GM18909 (cell line): ENCODE results near the gene NCAN.

Experiments used
- ATAC-seq: cut with Tn5 transposase; IDR thresholded peaks from one replicate; pipeline ENCODE4 v1.9.1; 2021; ENCODE audit warnings: mild to moderate bottlenecking; ENCODE audit not compliant: unreplicated experiment, poor library complexity

The NCAN gene

DNA sequence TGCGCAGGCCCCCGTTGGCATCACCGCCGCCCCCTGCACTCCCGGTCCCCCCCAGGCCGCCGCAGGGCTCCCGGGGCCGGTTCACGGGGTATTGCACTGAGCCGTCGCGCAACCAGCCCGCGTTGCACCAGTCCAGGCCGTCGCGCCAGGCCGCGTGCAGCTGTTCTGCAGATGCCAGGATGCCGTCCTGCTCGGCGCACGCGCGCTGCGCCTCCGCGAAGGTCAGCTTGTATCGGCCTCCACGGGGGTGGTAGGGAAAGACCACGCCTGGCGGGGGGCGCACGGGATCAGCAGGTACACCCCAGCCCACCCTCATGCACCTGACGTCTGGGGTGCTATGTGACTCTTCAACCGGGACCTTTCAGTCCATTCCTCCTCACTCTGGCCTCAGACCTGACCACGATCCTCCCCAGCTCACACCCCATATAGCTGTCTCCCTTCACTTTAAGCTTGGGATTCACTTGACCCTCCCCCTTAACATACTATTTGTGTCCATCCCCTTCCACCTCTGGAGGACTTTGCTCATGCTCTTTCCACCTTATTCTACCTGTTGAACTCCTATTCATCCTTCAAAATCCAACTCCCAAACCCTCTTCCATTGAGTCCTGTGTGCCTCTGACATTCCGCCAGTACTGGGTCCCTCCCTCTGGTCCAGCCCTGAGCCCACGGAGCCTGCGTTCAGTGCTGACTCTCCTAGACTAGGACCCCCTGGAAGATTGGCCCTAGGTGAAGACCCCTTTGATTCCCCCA, 47.0 kb downstream of the NCAN start:
- no peak for ATAC-seq

DNA sequence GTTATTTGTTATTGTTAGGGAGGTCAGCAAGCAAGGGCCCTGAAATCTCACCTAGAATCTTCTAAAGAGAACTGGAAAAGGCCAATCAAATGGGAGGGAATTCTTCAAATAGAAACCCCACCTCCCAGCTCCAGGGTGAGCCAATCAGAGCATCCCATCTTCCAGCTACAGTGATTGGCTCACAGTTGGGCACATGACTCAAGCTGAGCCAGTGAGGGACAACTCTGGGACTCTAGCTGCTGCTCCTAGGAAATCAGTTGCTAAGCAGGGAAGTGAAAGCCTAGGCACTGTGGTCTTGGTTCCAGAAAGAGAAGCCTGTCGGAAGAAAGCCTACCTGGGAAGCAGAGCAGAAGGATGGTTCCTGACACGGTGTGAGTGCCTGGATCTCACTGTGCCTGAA, 48.0 kb downstream of the NCAN start:
- ATAC-seq, result no peak

DNA sequence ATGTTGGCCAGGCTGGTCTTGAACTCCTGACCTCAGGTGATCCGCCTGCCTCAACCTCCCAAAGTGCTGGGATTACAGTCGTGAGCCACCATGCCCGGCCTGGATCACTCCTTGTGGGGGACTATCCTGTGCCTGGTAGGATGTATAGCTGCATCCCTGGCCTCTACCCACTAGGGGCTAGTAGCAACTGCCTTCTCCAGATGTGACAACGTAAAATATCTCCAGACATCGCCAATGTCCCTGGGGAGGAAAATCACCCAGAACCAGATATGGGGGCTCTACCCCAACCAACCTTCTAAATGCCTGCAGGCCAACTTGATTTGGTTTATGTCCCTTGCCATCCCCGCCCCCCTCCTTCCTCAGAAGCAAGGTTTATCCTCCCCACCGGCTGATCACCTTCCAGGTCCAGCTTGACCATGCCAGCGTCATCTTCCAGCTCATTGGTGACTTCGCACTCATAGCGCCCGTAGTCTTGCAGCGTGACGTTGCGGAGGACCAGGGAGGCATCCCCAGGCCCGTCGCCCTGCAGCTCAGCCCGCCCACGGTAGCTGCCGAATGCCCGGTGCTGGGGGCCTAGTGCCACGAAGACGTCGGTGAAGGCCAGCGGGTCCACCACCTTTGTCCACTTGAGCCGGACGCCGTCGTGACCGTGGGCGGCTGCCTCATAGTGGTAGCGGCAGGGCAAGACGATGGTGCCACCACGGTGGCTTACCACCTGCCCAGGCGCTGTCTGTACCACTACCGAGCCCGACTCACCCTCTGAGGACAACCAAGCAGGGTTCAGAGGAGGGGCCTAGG, 48.9 kb downstream of the NCAN start:
- no peak for ATAC-seq

DNA sequence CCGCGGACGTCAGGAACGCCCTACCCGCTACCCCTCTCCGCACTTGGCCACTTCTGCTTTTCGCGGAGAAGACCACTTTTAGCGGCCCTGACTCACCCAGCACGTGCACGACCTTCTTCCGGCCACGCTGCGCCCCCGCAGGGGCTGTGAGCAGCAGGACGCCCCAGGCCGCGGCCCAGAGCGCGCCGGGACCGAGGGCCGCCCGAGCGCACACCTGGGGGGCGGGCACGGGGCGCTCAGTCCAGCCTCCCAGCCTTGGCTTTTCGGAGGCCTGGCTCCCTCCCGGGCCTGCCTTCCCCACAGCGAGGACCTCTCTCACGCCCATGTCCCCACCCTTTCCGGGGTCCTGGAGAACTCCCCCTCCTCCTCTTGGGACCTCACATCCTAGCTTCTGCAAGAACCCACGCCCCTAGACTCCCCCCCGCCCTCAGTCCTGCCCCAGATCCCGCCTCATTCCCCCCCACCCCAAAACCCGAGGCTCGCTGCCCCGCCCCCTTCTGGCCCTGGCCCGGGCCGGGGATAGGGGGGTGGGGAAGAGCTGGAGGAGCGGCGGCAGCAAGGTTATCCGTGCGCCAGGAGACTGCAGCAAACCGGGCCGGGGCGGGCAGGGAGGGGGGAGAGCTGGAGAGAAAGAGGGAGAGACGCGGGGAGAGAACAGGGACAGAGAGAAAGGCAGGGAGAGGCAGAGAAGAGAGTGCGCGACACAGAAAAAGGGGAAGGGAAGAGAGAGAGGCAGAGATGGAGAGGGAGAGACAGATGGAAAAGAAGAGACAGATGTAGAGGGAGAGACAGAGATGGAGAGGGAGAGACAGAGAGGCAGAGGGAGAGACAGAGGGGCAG, 49.8 kb downstream of the NCAN start:
- no peak for ATAC-seq

DNA sequence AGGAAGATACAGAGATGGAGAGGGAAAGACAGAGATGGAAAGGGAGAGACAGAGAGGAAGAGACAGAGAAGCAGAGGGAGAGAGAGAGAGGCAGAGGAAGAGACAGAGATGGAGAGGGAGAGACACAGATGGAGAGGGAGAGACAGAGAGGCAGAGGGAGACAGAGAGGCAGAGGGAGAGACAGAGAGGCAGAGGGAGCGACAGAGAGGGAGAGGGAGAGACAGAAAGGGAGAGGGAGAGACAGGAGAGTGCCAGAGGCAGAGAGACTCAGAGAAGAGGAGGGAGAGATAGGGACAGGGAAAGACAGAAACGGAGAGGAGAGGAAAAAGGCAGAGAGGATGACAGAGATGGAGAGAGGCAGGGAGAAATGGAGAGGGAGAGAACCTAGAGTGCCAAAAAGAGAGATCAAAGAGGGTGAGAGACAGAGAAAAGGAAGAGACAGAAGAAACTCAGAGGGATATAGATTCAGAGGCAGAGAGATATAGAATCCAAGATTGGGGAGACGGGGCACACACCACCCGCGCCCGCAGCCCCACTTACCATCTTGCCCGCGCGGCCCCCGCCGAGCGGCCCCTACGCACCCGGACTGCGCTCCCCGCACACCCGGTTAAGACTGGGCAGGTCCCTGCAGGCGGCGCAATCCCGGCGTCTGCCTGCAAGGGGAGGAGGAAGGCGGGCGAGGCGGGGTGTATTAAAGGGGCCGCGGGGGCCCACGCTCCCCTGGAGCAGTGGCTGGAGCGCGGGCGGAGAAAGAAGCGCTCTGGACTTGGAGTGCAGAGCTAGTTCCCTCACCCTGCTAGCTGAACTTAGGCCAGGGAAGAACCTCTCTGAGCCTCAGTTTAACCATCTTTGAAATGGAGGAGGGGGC, 50.7 kb downstream of the NCAN start:
- no peak for ATAC-seq

DNA sequence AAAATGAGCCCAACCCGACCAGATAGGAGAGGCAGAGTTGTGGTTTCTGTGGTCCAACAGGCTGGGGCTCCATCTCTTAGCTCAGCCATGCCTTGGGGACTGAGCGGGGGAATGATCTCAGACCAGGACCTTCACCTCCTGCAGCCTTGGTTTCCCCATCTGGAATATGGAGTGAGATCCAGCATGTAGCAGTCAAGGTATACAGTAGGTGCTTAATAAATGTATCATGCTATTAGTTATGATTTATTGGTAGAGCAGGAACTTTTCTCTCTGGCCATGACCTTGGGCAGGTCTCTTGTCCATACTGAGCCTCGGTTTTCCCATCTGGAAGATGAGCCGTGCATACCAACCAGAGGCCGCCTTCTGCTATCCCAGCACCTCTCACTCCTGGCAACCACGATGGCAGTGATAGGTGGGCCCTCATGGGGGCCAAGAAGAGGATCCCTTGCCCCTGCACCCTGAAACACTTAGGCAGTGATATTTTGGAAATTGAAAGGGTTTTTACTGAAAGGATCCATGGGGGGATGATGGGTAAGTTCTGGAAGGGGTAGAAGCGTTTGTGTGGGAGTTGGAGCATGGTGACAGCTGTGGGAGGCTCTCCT, 52.2 kb downstream of the NCAN start:
- ATAC-seq, result no peak

DNA sequence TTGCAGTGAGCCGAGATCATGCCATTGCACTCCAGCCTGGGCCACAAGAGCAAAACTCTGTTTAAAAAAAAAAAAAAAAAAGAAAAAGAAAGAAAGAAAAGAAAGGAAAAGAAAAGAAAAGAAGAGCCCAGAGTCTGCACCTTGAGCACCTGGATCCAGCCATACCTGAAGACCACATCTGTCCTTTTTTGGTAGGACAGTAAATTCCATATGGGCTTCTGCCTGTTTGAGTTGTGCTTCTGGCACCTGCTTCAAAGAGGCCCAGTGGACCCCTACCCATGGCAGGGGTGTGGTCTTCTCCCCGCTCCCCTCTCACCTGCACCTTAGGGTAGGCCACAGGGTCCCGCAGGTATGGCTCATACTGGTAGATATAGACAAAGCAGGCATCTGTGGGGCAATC, 55.5 kb downstream of the NCAN start:
- no peak for ATAC-seq

DNA sequence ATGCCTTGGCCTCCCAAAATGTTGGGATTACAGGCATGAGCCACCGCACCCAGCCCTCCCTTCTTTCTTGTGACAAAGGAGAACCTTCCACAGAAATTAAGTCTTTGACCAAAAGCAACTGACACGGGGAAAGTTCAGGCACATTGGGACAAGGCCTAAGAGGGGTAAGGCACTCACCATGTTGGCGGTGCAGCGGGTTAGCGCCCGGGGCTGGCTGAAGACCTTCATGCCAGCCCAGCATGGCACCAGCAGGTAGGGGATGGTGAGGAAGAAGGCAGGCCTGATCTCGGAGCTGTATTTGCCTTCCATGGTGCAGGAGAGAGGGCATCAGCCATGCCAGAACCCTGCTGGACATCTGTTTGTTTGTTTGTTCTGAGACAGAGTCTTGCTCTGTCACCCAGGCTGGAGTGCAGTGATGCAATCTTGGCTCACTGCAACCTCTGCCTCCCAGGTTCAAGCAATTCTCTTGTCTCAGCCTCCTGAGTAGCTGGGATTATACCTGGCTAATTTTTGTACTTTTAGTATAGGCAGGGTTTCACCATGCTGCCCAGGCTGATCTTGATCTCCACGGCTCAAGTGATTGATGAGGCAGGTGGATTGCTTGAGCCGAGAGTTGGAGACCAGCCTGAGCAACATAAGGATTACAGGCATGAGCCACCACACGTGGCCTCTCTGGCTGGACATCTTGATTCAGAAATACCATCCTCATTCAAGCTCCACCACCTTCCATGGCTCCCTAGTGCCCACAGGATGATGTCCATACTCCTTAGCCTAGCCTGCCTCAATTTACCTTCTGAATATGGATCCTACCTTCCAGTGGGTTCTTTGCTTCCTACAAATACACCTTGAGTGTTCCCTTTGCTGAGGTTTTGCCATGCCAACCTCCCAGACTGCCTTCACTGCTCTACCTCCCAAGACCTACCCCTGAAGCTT, 57.0 kb downstream of the NCAN start:
- no peak for ATAC-seq

DNA sequence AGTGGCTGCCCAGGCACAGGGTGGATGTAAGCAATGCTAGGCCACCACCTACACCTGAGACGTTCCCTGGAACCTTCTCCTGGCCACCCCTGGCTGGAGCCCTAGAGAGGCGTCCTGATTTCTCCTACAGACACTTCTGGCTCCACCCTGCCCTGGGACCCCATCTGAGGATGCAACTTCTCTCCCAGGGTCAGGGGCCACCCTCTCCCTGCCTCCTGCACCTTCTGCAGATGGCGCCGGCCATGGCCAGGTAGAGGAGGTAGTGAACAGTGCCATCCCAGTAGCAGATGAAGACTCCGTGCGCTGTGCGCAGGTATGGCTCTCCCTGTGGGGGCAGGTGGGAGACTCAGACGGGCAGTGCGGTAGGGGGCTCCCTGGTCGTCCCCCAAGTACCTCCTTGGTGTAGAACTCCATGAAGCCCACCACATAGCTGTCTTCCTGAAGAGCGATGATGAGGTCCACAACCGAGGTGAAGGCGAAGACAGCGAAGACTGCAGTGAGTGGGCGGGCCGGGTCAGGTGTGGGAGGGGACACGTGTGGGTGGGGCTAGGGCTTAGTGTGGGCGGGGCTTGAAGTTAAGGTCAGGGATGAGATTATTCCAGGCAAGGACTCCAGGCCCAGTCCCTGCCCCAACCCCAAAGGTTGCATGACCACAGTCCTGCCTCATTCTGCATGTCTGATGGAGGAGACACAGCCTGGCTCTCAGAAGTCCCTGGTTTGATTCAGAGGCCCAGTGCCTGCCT, 58.4 kb downstream of the NCAN start:
- no peak for ATAC-seq

DNA sequence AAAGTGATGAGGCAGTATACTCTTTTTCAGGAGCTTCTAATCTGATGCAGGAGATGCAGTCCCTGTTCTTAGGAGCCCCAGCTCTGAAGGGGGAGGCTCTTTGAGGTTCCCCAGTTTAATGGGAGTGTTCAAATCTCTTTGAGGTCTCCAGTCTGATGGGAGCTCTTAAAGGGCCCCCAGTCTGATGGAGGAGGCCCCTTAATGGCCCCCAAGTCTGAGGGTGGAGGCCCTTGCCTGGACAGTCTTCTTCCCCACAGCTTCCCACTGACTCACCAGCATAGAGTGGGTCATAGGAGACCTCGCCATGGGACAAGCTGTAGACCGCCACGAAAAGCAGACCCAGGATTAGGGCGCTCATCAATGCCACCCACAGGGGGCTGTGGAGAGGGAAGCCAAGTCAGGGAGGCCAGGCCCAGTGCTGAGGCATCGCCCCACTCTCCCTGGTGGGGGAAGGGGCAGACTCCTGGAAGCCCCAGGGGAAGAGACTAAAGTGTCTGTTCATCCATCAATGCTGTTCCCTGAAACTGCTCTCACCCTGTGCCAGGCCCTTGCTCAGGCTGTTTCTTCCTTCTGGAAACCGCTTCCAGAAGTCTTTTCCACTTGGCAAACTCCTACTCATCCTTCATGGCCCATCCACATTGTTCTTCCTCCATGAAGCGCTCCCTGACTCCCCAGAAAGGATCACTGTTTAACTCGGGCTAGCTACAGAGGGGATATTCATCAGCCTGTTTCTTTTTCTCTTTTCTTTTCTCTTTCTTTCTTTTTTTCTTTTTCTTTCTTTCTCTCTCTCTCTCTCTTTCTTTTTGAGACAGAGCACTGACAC, 59.2 kb downstream of the NCAN start:
- no peak for ATAC-seq

DNA sequence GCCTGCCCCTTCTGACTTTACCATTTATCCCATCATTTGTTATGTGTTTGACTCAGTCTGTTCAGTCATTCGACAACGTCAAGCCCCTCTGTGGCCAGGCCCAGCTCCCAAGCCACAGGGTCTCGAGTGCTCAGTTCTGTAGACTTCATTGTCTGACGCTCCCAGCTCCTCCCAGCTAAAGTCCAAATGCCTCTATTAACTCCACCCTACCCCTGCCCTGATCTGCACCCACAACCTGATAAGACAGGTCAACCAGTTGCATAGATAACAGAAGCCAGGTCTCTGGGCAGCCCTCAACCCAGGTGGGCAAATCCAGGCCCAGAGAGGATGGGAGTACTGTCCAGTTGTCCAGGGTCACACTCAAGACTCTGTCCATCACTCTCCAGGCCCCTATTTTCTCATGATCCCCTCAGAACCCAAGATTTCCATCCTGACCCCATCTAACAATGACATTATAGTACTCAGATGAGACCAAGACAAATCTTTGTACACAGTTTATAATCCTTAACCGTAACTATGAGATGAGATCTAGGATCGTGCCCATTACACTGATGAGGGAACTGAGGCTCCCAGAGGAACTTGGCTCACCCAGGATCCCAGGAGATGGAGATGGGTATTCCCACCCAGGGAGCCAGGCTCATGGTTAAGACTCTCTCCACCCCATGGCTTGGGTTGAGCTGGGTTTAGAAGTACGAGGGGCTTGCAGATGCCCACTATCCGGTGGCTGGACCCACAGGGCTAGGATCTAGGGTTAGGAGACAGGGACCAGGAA, 60.3 kb downstream of the NCAN start:
- no peak for ATAC-seq

DNA sequence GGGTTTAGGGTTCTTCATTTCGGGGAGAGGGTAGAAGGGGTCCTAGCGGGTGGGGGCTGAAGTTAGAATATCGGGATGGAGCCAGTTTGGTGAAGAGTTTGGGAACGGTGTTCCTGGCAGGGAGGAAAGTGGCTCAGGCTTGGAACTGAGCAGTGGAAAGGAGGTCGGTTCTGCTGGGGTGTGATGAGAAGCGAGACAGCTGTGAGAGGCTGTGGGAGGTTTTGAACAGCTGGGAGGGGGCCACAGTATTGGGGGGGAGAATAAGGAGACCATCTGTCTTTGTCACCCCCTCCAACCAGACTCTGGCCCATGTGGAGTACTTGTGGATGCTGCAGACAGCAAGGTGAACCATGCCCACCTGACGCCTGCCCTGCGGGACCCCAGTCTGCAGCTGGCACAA, 62.4 kb downstream of the NCAN start:
- no peak for ATAC-seq

DNA sequence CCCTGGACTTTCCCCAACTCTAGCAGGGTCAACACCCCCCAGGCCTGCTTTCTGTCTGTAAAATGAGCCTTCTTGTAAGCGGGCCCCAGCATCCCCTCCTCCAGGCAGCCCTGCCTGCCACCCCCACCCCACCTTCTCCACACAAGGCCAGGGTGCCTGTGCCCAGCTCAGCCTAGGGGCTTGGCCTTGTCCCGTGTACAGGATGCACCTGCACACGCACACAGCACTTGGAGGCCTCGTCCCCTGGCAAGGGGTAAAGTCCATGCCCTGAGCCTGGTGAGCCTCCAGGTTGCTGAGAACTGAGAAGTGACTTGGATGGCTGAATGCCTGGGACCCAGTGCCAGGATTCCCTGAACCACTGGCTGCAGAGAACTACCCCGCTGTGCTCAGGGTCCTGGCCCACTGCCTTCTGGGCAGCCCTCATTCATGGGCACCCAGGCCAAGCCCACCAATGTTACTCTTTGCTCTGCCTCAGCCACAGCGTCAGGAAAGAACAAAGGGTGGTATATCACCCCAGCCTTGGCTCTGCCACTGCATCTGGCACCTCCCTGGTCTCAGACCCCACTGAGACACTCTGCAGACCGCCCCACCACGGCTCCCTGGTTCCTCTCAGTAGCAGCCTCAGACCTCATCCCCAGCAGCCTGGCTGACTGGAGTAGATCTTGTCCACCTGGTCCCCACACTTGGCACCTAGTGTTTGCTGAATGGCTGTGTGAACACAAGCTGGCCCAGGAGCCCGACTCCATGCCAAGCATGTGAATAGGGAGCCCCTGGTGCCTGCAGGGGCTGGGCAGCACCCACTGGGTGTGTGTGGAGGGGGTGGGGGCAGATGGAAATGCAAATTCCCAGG, 63.2 kb downstream of the NCAN start:
- ATAC-seq, result no peak

DNA sequence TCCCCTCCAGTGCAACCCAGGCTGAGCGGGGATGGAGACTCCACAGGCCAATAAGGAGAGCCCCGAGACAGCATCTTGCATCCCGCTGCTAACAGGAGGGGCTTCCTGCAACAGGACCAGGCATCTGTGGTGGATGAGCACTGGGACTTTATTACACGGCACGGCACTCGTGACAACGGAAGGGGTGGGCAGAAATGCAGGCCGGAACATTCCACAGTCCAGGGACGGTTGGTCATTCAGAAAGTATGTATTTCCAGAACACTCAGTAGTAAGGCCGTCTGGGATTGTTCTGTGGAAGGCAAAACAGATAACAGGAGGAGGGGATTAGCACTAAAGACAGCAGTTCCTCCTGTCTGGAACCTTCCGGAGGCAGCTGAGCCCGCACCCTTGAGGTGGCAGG, 64.6 kb downstream of the NCAN start:
- ATAC-seq, result no peak

DNA sequence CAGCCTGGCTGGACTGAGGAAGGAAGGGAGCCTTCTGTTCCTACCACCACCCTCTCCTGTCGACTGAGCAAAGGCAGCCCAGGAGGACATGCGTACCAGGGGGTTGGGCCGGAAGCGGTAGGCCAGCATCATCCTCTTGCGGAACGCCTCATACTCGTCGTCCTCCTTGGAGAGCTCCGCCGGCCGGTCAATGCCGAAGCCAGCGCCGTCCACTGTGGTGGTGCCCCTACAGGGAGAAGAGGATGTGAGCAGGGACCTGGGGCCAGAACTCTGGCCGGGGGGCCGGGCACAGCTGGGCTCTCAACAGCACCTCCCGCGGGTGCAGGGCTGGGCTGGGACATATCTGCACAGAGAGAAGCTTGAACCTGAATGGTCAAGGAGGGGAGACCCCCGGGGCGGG, 65.1 kb downstream of the NCAN start:
- no peak for ATAC-seq

DNA sequence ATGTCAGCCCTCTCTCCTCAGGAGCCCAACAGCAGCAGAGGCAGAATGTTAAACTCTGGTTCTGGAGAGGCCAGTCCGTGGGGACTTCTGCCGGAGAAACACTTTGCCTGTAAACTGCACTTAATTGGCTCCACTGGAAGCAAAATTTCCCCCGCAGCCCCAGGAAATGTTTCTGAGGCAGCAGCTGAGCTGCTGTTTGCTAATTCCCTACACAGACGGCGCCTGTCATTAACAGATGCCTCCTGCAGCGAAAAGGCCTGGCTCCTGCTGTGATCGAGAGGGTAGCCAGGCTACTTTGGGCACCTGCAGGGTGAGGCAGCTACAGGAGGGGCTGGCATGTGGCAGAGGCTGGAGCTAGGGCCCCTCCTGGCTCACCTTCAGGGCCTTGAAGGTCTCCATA, 66.6 kb downstream of the NCAN start:
- ATAC-seq, result no peak
